HEK293 (cell line): Measurements from ENCODE around the gene TADA1.

Experiments
- CTCF ChIA-PET: fragments of 350-600 bp; formaldehyde crosslinking; extraction: SDS; loops from one replicate; lab custom pipeline; 2021; ENCODE audit warnings: antibody characterized with exemption; lab: Yijun Ruan, JAX
- POLR2A ChIA-PET: fragments of 300-600 bp; formaldehyde crosslinking; extraction: SDS; loops from one replicate; lab custom pipeline; 2020; ENCODE audit warnings: antibody characterized with exemption, inconsistent platforms; lab: Yijun Ruan, JAX
- H3K27ac ChIP-seq: fragments of 200-500 bp; sonication (Bioruptor generic); 2 replicates; pipeline ENCODE4 v1.5.1; 2014; ENCODE audit warnings: low read depth, low read length, control low read depth, inconsistent platforms; ENCODE audit errors: extremely low read depth
- H3K36me3 ChIP-seq, 2 experiments: fragments of 200-500 bp in 1 of 2; sonication (Bioruptor generic) in 1 of 2; 1 replicate in 1 of 2; 2 replicates in 1 of 2; pipeline ENCODE4 v1.5.1; 2014 to 2017; ENCODE audit warnings: inconsistent platforms in 2 of 2, low read length in 2 of 2; ENCODE audit not compliant: control insufficient read depth in 2 of 2, insufficient read depth in 1 of 2
- H3K4me1 ChIP-seq: fragments of 200-500 bp; sonication (Bioruptor generic); 2 replicates; pipeline ENCODE4 v1.5.1; 2014; ENCODE audit warnings: mild to moderate bottlenecking, low read length, inconsistent platforms; ENCODE audit not compliant: control insufficient read depth, insufficient read depth
- H3K4me3 ChIP-seq: 2 replicates; pipeline ENCODE4 v1.5.1; 2011; ENCODE audit warnings: low read depth, mild to moderate bottlenecking, control low read depth, low read length, moderate library complexity
- H3K9me3 ChIP-seq: fragments of 200-500 bp; sonication (Bioruptor generic); 2 replicates; pipeline ENCODE4 v1.5.1; 2014; ENCODE audit warnings: low read depth, low read length, inconsistent platforms; ENCODE audit not compliant: control insufficient read depth, insufficient read depth
- GLI2 ChIP-seq: fragments of 450-650 bp; formaldehyde crosslinking; IDR thresholded peaks from 2 replicates; pipeline ENCODE4; 2017; ENCODE audit warnings: missing biosample characterization, missing genetic modification characterization, low read depth, borderline replicate concordance
- MZF1 ChIP-seq: fragments of 450-650 bp; formaldehyde crosslinking; IDR thresholded peaks from 2 replicates; pipeline ENCODE4 v1.5.1; 2017; ENCODE audit warnings: missing biosample characterization, missing genetic modification characterization, borderline replicate concordance
- YY1 ChIP-seq: fragments of 450-650 bp; formaldehyde crosslinking; IDR thresholded peaks from 2 replicates; pipeline ENCODE4 v1.5.1; 2018; ENCODE audit warnings: missing biosample characterization, missing genetic modification characterization
- ZBTB1 ChIP-seq: fragments of 450-650 bp; formaldehyde crosslinking; IDR thresholded peaks from 2 replicates; pipeline ENCODE4 v1.5.1; 2016; ENCODE audit warnings: missing biosample characterization, missing genetic modification characterization
- ZBTB26 ChIP-seq: fragments of 450-650 bp; formaldehyde crosslinking; optimal IDR thresholded peaks from 2 replicates; pipeline ENCODE3; 2016; ENCODE audit warnings: missing biosample characterization, mild to moderate bottlenecking, missing genetic modification characterization
- ZBTB6 ChIP-seq: fragments of 450-650 bp; formaldehyde crosslinking; IDR thresholded peaks from 2 replicates; pipeline ENCODE4 v1.5.1; 2017; ENCODE audit warnings: missing biosample characterization, missing genetic modification characterization
- ZNF184 ChIP-seq: fragments of 450-650 bp; IDR thresholded peaks from 2 replicates; pipeline ENCODE4 v1.5.1; 2018; ENCODE audit warnings: missing biosample characterization, mild to moderate bottlenecking, missing genetic modification characterization
- ZNF223 ChIP-seq: fragments of 450-650 bp; formaldehyde crosslinking; IDR thresholded peaks from 2 replicates; pipeline ENCODE4 v1.5.1; 2016; ENCODE audit warnings: missing biosample characterization, missing genetic modification characterization
- ZNF292 ChIP-seq: fragments of 450-650 bp; formaldehyde crosslinking; IDR thresholded peaks from 2 replicates; pipeline ENCODE4 v1.5.1; 2016; ENCODE audit warnings: low read depth, missing biosample characterization, missing genetic modification characterization, borderline replicate concordance
- ZNF394 ChIP-seq: fragments of 450-650 bp; formaldehyde crosslinking; IDR thresholded peaks from 2 replicates; pipeline ENCODE4 v1.5.1; 2016; ENCODE audit warnings: missing biosample characterization, missing genetic modification characterization, mild to moderate bottlenecking, moderate library complexity, borderline replicate concordance
- ZNF514 ChIP-seq: fragments of 450-650 bp; formaldehyde crosslinking; IDR thresholded peaks from 2 replicates; pipeline ENCODE4 v1.5.1; 2016; ENCODE audit warnings: missing biosample characterization, missing genetic modification characterization
- ZNF707 ChIP-seq: fragments of 450-650 bp; formaldehyde crosslinking; IDR thresholded peaks from 2 replicates; pipeline ENCODE4 v1.5.1; 2016; ENCODE audit warnings: missing biosample characterization, missing genetic modification characterization
- ZNF776 ChIP-seq: fragments of 450-650 bp; formaldehyde crosslinking; IDR thresholded peaks from 2 replicates; pipeline ENCODE4 v1.5.0; 2017; ENCODE audit warnings: missing biosample characterization, missing genetic modification characterization, borderline replicate concordance
- ZNF785 ChIP-seq: fragments of 450-650 bp; formaldehyde crosslinking; IDR thresholded peaks from 2 replicates; pipeline ENCODE4 v1.5.1; 2016; ENCODE audit warnings: missing biosample characterization, missing genetic modification characterization
- TF ChIP-seq, protein P1 (sequence below): fragments of 450-650 bp; formaldehyde crosslinking; IDR thresholded peaks from 2 replicates; pipeline ENCODE4 v1.5.1; 2017; ENCODE audit warnings: missing biosample characterization, missing genetic modification characterization
- TF ChIP-seq, protein P2 (sequence below): fragments of 450-650 bp; formaldehyde crosslinking; IDR thresholded peaks from 2 replicates; pipeline ENCODE4 v1.5.1; 2016; ENCODE audit warnings: missing biosample characterization, missing genetic modification characterization

Gene TADA1

DNA sequence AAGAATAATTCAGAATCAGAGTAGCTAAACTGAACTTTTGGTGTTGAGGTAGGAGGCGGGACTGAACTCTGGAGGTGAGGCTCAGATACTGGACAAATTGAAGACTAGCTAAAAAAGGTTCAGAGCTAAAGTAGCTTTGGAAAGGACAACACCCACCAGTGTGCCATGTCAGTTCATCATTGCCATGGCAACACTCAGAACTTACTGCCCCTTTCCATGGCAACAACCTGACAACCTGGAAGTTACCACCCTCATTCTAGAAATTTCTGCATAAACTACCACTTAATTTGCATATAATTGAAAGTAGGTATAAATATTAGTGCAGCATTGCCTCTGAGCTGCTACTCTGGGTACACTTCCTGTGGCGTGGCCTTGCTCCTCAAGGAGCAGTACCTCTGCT lies 67.1 kb downstream of the TADA1 start:
- ChIA-PET CTCF (no interaction called here), POLR2A (no interaction called here)
- TF ChIP-seq, protein P1, sequence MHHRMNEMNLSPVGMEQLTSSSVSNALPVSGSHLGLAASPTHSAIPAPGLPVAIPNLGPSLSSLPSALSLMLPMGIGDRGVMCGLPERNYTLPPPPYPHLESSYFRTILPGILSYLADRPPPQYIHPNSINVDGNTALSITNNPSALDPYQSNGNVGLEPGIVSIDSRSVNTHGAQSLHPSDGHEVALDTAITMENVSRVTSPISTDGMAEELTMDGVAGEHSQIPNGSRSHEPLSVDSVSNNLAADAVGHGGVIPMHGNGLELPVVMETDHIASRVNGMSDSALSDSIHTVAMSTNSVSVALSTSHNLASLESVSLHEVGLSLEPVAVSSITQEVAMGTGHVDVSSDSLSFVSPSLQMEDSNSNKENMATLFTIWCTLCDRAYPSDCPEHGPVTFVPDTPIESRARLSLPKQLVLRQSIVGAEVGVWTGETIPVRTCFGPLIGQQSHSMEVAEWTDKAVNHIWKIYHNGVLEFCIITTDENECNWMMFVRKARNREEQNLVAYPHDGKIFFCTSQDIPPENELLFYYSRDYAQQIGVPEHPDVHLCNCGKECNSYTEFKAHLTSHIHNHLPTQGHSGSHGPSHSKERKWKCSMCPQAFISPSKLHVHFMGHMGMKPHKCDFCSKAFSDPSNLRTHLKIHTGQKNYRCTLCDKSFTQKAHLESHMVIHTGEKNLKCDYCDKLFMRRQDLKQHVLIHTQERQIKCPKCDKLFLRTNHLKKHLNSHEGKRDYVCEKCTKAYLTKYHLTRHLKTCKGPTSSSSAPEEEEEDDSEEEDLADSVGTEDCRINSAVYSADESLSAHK (tag by site-specific recombination): no peak
- no peak for TF ChIP-seq ZNF776 (tag by site-specific recombination)
- TF ChIP-seq ZNF785 (tag by site-specific recombination): no peak
- TF ChIP-seq ZNF707 (tag by site-specific recombination): no peak
- TF ChIP-seq, protein P2, sequence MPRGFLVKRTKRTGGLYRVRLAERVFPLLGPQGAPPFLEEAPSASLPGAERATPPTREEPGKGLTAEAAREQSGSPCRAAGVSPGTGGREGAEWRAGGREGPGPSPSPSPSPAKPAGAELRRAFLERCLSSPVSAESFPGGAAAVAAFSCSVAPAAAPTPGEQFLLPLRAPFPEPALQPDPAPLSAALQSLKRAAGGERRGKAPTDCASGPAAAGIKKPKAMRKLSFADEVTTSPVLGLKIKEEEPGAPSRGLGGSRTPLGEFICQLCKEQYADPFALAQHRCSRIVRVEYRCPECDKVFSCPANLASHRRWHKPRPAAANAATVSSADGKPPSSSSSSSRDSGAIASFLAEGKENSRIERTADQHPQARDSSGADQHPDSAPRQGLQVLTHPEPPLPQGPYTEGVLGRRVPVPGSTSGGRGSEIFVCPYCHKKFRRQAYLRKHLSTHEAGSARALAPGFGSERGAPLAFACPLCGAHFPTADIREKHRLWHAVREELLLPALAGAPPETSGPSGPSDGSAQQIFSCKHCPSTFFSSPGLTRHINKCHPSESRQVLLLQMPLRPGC (tag by site-specific recombination): no peak
- no peak for TF ChIP-seq ZNF184 (tag by site-specific recombination)
- no peak for TF ChIP-seq ZBTB1
- TF ChIP-seq ZBTB26 (tag by site-specific recombination): no peak
- no peak for TF ChIP-seq ZBTB6 (tag by site-specific recombination)
- no peak for TF ChIP-seq ZNF223 (tag by site-specific recombination)
- TF ChIP-seq MZF1 (tag by site-specific recombination): no peak
- no peak for TF ChIP-seq ZNF514 (tag by site-specific recombination)
- TF ChIP-seq ZNF292 (tag by site-specific recombination): no peak
- no peak for TF ChIP-seq ZNF394 (tag by site-specific recombination)
- no peak for TF ChIP-seq YY1 (tag by site-specific recombination)
- no peak for TF ChIP-seq GLI2 (tag by site-specific recombination)
- Histone ChIP-seq H3K4me3 (no peak overlapping the region), H3K36me3 (no peaks in the 10 kb centered on the region), H3K27ac (no peak overlapping the region), H3K4me1 (no peaks in the 10 kb centered on the region), H3K9me3 (no peaks in the 10 kb centered on the region)
